Urinary bladder (tissue), 4 donors: Measurements from ENCODE around the gene MAP3K5. TPM values are rescaled to one million over a fixed set of nuclear protein-coding genes. Genes with fewer than 3 reads are reported as not detected.

ENCODE experiments used
- DNase-seq: peaks from one replicate; pipeline ENCODE4 v3.0.0-alpha.2; 2015; ENCODE audit errors: extremely low spot score
- H3K27ac ChIP-seq: one replicate; pipeline ENCODE4 v1.5.1; 2013; ENCODE audit warnings: low read depth, mild to moderate bottlenecking, moderate library complexity
- H3K36me3 ChIP-seq: one replicate; pipeline ENCODE4 v1.6.1; 2013; ENCODE audit warnings: mild to moderate bottlenecking, moderate library complexity; ENCODE audit not compliant: insufficient read depth
- H3K4me1 ChIP-seq: one replicate; pipeline ENCODE4 v1.6.1; 2013; ENCODE audit warnings: mild to moderate bottlenecking, moderate library complexity; ENCODE audit not compliant: insufficient read depth
- H3K4me3 ChIP-seq: one replicate; pipeline ENCODE4 v1.5.1; 2013; ENCODE audit warnings: low read depth, low read length
- WGBS: extraction: QIAGEN DNeasy Blood & Tissue Kit; methylation state at CpG from one replicate; pipeline ENCODE4 v1.1.7; 2013; 5-methylcytosine and 5-hydroxymethylcytosine counted together
- polyA plus RNA-seq: library from polyadenylated mRNA; stranded (reverse); fragments of 200-250 nt; gene quantifications from one replicate; pipeline ENCODE4 v1.2.3, GENCODE V29; 2013
- total RNA-seq: library from RNA; depleted of rRNA; stranded (reverse); fragments of >200 nt; gene quantifications from one replicate; pipeline ENCODE4 v1.2.3, GENCODE V29; 2014
- donor health status: healthy with polysubstance abuse.
- donor health status: healthy.

The MAP3K5 gene
- total and polyA plus RNA-seq, 2 donors, result 11.3 to 19.4 TPM

GRCh38 chr6:136541395-136541794 lies 250.9 kb downstream of the MAP3K5 start:
- no peak for DNase-seq
- H3K36me3 ChIP-seq, result no peaks in the 10 kb centered on the region
- H3K4me3 ChIP-seq, result no peak overlapping the region
- H3K4me1 ChIP-seq, result no peaks in the 10 kb centered on the region
- 94% methylated on average over 2 of the region's 2 CpGs for WGBS
- H3K27ac ChIP-seq, result no peak overlapping the region

GRCh38 chr6:136539967-136540652 lies 252.2 kb downstream of the MAP3K5 start:
- 63% methylated on average over 6 of the region's 6 CpGs for WGBS
- no peak for DNase-seq
- H3K36me3 ChIP-seq, result no peaks in the 10 kb centered on the region
- H3K27ac ChIP-seq, result no peak overlapping the region
- H3K4me1 ChIP-seq, result no peaks in the 10 kb centered on the region
- H3K4me3 ChIP-seq, result no peak overlapping the region

DNA sequence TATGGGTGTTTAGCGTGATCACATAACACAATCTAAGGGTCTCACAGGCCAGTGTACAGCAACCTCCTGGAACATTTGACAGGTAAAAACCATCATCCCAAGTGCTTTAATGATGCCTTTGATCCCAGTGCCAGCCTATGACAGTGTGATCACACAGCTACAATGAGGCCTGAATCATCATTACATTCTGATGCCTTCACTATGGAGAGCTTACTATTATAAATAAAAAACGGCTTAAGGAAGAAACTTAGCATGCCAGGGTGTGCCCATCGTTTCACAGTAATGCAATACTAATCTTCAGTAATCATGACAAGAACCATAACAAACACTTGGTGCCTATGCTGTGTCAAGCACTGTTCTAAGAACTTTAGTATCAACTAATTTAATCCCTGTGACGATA lies 253.4 kb downstream of the MAP3K5 start:
- no peaks in the 10 kb centered on the region for H3K36me3 ChIP-seq
- H3K4me3 ChIP-seq, result no peak overlapping the region
- WGBS, result 81% methylated on average over 4 of the region's 4 CpGs
- no peak for DNase-seq
- no peaks in the 10 kb centered on the region for H3K4me1 ChIP-seq
- no peak overlapping the region for H3K27ac ChIP-seq

DNA sequence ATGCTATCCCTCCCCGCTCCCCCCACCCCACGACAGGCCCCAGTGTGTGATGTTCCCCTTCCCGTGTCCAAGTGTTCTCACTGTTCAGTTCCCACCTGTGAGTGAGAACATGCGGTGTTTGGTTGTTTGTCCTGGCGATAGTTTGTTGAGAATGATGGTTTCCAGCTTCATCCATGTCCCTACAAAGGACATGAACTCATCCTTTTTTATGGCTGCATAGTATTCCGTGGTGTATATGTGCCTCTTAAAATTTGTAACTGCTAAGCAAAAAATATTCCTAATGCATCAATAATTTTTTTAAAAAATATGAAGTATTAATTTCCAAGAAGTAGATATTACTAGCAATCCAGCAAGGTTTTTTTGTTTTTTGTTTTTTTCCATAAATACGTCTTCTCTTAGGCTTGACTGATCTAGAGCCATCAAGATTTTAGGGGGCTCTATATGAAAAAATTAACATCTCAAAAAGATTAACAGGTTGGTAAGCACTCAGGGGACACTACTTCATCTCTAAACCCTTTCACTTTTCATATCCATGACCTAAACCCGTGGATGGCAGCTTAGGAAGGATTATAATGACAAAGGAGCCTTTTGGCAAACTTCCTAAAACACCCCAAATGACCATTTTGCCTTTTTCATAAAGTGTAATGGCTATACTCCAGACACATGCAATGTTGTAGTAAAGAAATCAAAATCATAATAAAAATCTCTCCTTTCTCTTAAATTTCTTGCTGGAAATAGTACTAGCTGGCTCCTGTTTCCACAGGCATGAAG lies 256.2 kb downstream of the MAP3K5 start:
- Histone ChIP-seq H3K4me3 (no peak overlapping the region), H3K27ac (no peak overlapping the region), H3K36me3 (no peaks in the 10 kb centered on the region), H3K4me1 (no peaks in the 10 kb centered on the region)
- DNase-seq, result no peak
- 87% methylated on average over 8 of the region's 8 CpGs for WGBS

DNA sequence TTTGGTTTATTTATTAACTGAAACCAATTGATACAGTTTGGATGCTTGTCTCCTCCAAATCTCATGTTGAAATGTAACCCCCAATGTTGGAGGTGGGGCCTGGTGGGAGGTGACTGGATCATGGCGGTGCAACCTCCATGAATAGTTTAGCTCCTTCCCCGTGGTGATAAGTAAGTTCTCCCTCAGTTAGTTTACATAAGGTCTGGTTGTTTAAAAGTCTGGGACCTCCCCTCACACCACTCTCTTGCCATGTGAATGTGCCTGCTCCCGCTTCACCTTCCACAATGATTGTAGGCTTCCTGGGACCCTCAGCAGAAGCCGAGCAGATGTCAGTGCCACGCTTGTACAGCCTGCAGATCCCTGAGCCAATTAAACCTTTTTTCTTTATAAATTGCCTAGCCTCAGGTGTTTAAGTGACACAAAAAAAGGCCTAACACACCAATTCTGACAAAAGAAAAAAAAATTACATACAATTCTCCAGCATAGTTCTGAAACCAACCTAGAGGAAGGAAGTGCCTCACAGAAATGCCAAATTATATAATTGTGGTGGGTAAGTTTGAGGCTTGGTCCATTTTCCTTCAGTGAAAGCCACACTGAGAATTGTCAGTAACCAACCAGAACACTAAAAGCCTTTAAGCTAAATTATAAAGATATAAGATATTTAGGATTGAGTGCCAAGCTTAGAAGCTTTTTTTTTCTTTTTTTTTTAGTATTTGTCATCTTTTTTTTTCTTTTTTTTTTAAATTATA lies 257.1 kb downstream of the MAP3K5 start:
- DNase-seq, result no peak
- no peak overlapping the region for H3K27ac ChIP-seq
- H3K4me1 ChIP-seq, result no peaks in the 10 kb centered on the region
- 53% methylated on average over 5 of the region's 5 CpGs for WGBS
- H3K36me3 ChIP-seq, result no peaks in the 10 kb centered on the region
- H3K4me3 ChIP-seq, result no peak overlapping the region

- Histone ChIP-seq H3K27ac (no peak overlapping the region), H3K4me3 (no peak overlapping the region), H3K4me1 (no peaks in the 10 kb centered on the region), H3K36me3 (no peaks in the 10 kb centered on the region)
- 88% methylated on average over 3 of the region's 3 CpGs for WGBS
- no peak for DNase-seq
These were observed 258.0 kb downstream of the MAP3K5 start for GRCh38 chr6:136534268-136534667.

DNA sequence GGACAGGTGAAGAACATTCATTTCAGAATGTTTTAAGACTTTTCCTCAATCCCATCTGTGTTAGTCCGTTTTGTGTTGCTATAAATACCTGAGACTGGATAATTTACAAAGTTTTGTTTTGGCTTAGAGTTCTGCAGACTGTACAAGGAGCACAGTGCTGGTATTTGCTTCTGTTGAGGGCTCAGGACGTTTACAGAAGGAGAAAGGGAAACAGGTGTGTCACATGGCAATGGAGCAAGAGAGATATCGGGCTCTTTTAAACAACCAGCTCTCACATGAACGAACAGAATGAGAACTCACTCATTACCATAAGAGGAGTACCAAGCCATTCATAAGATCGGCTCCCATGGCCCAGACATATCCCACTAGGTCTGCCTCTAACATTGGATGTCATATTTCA lies 258.8 kb downstream of the MAP3K5 start:
- Histone ChIP-seq H3K4me3 (no peak overlapping the region), H3K4me1 (no peaks in the 10 kb centered on the region), H3K27ac (no peak overlapping the region), H3K36me3 (no peaks in the 10 kb centered on the region)
- 60% methylated on average over 5 of the region's 5 CpGs for WGBS
- DNase-seq, result no peak

- H3K27ac ChIP-seq, result no peak overlapping the region
- no peak overlapping the region for H3K4me3 ChIP-seq
- H3K36me3 ChIP-seq, result no peaks in the 10 kb centered on the region
- 83% methylated on average over 6 of the region's 6 CpGs for WGBS
- no peak for DNase-seq
- no peaks in the 10 kb centered on the region for H3K4me1 ChIP-seq
These were observed 260.2 kb downstream of the MAP3K5 start for GRCh38 chr6:136532030-136532429.

- 92% methylated on average over 3 of the region's 3 CpGs for WGBS
- Histone ChIP-seq H3K27ac (no peak overlapping the region), H3K4me1 (no peaks in the 10 kb centered on the region), H3K4me3 (no peak overlapping the region), H3K36me3 (no peaks in the 10 kb centered on the region)
- no peak for DNase-seq
These were observed 262.6 kb downstream of the MAP3K5 start for GRCh38 chr6:136529710-136530109.

- no peaks in the 10 kb centered on the region for H3K36me3 ChIP-seq
- no peak overlapping the region for H3K4me3 ChIP-seq
- no peak overlapping the region for H3K27ac ChIP-seq
- WGBS, result 76% methylated on average over 1 of the region's 1 CpG
- H3K4me1 ChIP-seq, result no peaks in the 10 kb centered on the region
- no peak for DNase-seq
These were observed 263.8 kb downstream of the MAP3K5 start for GRCh38 chr6:136528477-136528876.

- Histone ChIP-seq H3K27ac (no peak overlapping the region), H3K36me3 (no peaks in the 10 kb centered on the region), H3K4me3 (no peak overlapping the region), H3K4me1 (no peaks in the 10 kb centered on the region)
- WGBS, result 74% methylated on average over 6 of the region's 6 CpGs
- no peak for DNase-seq
These were observed 264.4 kb downstream of the MAP3K5 start for GRCh38 chr6:136527831-136528230.

DNA sequence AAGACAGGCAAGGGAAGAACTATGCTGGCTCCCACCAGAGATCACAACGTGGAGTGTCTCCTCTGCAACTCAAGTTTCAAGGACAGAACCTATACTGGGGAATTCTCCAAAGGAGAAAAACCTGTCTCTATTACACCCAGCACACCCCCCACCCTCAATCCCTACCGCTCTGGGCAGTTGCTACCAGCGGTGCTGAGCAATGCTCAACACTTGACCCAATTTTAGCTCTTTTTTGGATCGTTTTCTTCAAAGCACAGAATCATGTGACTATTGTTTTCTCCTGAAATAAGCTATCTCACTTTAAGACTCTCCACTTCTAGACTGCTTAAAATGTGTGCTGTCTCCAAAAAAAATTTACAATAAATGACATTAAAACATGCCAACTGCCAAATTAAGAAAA lies 265.3 kb downstream of the MAP3K5 start:
- Histone ChIP-seq H3K4me1 (no peaks in the 10 kb centered on the region), H3K4me3 (no peak overlapping the region), H3K27ac (no peak overlapping the region), H3K36me3 (no peaks in the 10 kb centered on the region)
- 53% methylated on average over 4 of the region's 4 CpGs for WGBS
- DNase-seq, result no peak

DNA sequence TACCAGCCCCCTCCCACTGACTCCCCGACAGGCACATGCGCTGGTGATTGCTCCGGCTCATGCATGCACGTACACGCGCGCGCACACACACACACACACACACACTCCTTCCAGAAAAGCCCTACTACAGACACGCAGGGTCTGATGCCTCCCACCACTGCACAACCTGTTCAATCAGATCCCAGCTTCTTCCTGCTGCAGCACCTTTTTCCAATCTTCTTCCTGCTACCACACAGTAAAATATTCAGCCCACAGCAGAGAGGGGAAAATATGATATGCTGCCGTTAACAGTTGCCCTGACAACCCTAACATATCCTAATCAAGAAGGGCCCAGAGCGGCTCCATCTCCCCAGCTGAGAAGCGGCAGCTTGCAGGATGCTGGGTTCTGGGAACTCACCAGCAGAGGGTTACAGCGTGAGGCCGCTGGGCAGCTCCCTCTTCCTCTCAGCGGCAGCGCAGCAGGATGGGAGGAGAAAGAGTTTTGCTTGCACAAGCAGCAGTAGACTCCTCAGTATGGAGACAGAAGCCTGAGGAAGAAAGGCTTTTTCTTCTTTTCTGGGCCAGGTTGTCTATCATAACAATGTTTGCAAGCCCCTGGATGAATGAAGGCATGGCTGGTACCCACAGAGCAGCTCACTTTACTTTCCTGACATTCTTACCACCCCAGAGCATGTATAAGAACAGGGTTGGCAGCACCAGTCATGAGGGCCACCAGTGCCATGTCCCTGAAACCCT lies 265.9 kb downstream of the MAP3K5 start:
- DNase-seq, result no peak
- H3K4me3 ChIP-seq, result no peak overlapping the region
- 18% methylated on average over 16 of the region's 16 CpGs for WGBS

More for the DNA sequence above, 265.9 kb downstream of the MAP3K5 start:
- Histone ChIP-seq H3K27ac (no peak overlapping the region), H3K36me3 (no peaks in the 10 kb centered on the region), H3K4me1 (no peaks in the 10 kb centered on the region)
